Glomerular visceral epithelial cell (primary cell): ENCODE data around the gene CRCP.
"Not testable (repeated sequence)": the region's sequence is repeated elsewhere in the genome, so short reads cannot be mapped to it uniquely, and the experiment has no call there.

ENCODE experiments used
- DNase-seq: peaks from one replicate; pipeline ENCODE4 v3.0.0-alpha.2; 2016; ENCODE audit errors: extremely low spot score

The CRCP gene

GRCh38 chr7:66105263-66105748 lies 9.3 kb upstream of the CRCP start:
- no peak for DNase-seq

- not testable (repeated sequence) for DNase-seq
Measured at GRCh38 chr7:66108410-66108809, 6.2 kb upstream of the CRCP start.

GRCh38 chr7:66110856-66111255 lies 3.8 kb upstream of the CRCP start:
- DNase-seq = peak; percentile 88

- DNase-seq = not testable (repeated sequence)
Measured at GRCh38 chr7:66116680-66117420, 2.2 kb downstream of the CRCP start.

GRCh38 chr7:66118603-66119002 lies 4.0 kb downstream of the CRCP start:
- DNase-seq = no peak

GRCh38 chr7:66119245-66119850 lies 4.7 kb downstream of the CRCP start:
- no peak for DNase-seq

- DNase-seq = no peak
Measured at GRCh38 chr7:66123175-66123528, 8.5 kb downstream of the CRCP start.

GRCh38 chr7:66124569-66124861 lies 9.9 kb downstream of the CRCP start:
- DNase-seq = not testable (repeated sequence)

- DNase-seq = no peak
Measured at GRCh38 chr7:66125052-66125694, 10.5 kb downstream of the CRCP start.

GRCh38 chr7:66125781-66126352 lies 11.2 kb downstream of the CRCP start:
- DNase-seq = not testable (repeated sequence)

GRCh38 chr7:66127172-66127571 lies 12.5 kb downstream of the CRCP start:
- not testable (repeated sequence) for DNase-seq

- no peak for DNase-seq
Measured at GRCh38 chr7:66138994-66139752, 24.5 kb downstream of the CRCP start.

GRCh38 chr7:66140924-66141323 lies 26.3 kb downstream of the CRCP start:
- DNase-seq = peak; percentile 25

- no peak for DNase-seq
Measured at GRCh38 chr7:66142334-66142733, 27.7 kb downstream of the CRCP start.

GRCh38 chr7:66142996-66143395 lies 28.3 kb downstream of the CRCP start:
- no peak for DNase-seq

GRCh38 chr7:66143876-66144332 lies 29.3 kb downstream of the CRCP start:
- no peak for DNase-seq

GRCh38 chr7:66145400-66146104 lies 30.9 kb downstream of the CRCP start:
- DNase-seq = peak; percentile 26

GRCh38 chr7:66146701-66147100 lies 32.1 kb downstream of the CRCP start:
- DNase-seq = no peak

- not testable (repeated sequence) for DNase-seq
Measured at GRCh38 chr7:66147657-66148056, 33.0 kb downstream of the CRCP start.

- peak; percentile 26 for DNase-seq
Measured at GRCh38 chr7:66150471-66150870, 35.8 kb downstream of the CRCP start.
